Sigmoid colon (tissue), 4 donors: ENCODE measurements around the gene ZNF680.

Source experiments
- CTCF ChIP-seq, 4 experiments: fragments of 450-650 bp in 3 of 4; fragments of 200-600 bp in 1 of 4; IDR thresholded peaks; one replicate each; pipeline ENCODE4 v1.5.1; 2016 to 2019; ENCODE audit warnings: antibody characterized with exemption in 4 of 4, mild to moderate bottlenecking in 3 of 4, moderate library complexity in 2 of 4
- EP300 ChIP-seq, 4 donors: sonication (generic); formaldehyde crosslinking; IDR thresholded peaks; one replicate each; pipeline ENCODE4 v1.6.1; 2017; ENCODE audit warnings: antibody characterized with exemption in 4 of 4
- POLR2A ChIP-seq, 2 donors: fragments of 450-650 bp; IDR thresholded peaks; one replicate each; pipeline ENCODE4 v1.6.1; 2016; ENCODE audit warnings: antibody characterized with exemption in 2 of 2, mild to moderate bottlenecking in 2 of 2, moderate library complexity in 2 of 2
- POLR2AphosphoS5 ChIP-seq, 4 donors: sonication (generic); formaldehyde crosslinking; IDR thresholded peaks; one replicate each; pipeline ENCODE4 v1.6.1; 2017; ENCODE audit warnings: antibody characterized with exemption in 4 of 4

GRCh38 chr7:64562256-64562625 is 630 bp downstream of the ZNF680 start:
- TF ChIP-seq POLR2A (IDR thresholded peaks at IDR 0.05) (no peak), POLR2AphosphoS5 (IDR thresholded peaks at IDR 0.05) (no peak), CTCF (IDR thresholded peaks at IDR 0.05) (no peak), EP300 (IDR thresholded peaks at IDR 0.05) (no peak)
